ENCODE measurements around the gene RNF115.

GRCh38 chr1:145750426-145750825, 73.5 kb downstream of the RNF115 start:
- TF ChIP-seq CTCF (IDR thresholded peaks at IDR 0.05; ENCODE audit: extremely low read depth in 1 of 2, insufficient read depth in 1 of 2, low read depth in 1 of 2, low read length in 2 of 2) = no peak
- TF ChIP-seq EZH2 (IDR thresholded peaks at IDR 0.05; ENCODE audit: borderline replicate concordance, low read depth, low read length, severe bottlenecking) = no peak
